Measurements from ENCODE around the gene GTF2IRD1.

The GTF2IRD1 gene

GRCh38 chr7:74598558-74598957, 144.9 kb downstream of the GTF2IRD1 start:
- TF ChIP-seq CTCF (IDR thresholded peaks at IDR 0.05), result no peak

- no peak for TF ChIP-seq CTCF (IDR thresholded peaks at IDR 0.05)
Measured at GRCh38 chr7:74599244-74599643, 145.5 kb downstream of the GTF2IRD1 start.

- TF ChIP-seq CTCF (IDR thresholded peaks at IDR 0.05), result no peak
Measured at GRCh38 chr7:74604326-74605020, 150.8 kb downstream of the GTF2IRD1 start.

- no peak for TF ChIP-seq CTCF (IDR thresholded peaks at IDR 0.05)
Measured at GRCh38 chr7:74606101-74606908, 152.6 kb downstream of the GTF2IRD1 start.

- no peak for TF ChIP-seq CTCF (IDR thresholded peaks at IDR 0.05)
Measured at GRCh38 chr7:74606909-74607510, 153.3 kb downstream of the GTF2IRD1 start.

GRCh38 chr7:74612015-74612829, 158.5 kb downstream of the GTF2IRD1 start:
- no peak for TF ChIP-seq CTCF (IDR thresholded peaks at IDR 0.05)

All from LNCAP (cell line).